ENCODE data around the gene MELTF.

Gene MELTF

DNA sequence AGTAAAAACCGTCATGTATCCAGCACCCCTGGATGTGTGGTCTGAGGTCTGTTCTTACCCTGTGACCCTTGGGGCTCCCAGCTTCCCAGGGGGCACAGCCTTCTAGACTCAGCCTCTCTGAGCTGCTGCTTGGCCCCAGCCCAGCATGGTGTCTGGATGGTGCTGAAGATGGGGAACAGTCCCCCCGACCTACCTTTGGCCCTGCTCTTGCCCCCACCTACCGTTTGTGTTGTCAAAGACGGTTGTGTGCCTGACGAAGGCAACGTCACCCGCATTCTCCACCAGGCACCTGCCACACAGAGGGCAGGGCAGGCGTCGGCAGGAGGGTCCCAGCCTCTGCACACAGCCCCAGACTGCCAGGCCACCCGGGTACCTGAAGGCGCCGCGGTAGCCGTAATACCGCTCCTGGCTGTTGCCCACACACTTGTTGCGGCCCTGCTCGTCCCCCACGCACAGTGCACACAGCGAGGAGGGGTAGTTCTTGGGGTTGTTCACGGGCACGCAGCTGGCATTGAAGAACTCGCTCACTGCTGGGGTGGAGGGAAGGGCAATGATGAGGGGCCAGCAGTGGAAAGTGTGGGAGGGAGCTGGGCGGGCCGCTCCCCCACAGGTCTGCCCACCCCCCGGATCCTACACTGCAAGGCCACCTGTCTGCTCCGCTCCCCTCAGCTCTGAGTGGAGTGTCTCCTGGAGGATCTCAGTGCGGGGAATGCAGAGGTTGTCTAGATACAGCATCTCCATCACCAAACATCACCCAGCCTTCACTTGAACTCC lies 21.0 kb downstream of the MELTF start:
- DNase-seq = no peak

DNA sequence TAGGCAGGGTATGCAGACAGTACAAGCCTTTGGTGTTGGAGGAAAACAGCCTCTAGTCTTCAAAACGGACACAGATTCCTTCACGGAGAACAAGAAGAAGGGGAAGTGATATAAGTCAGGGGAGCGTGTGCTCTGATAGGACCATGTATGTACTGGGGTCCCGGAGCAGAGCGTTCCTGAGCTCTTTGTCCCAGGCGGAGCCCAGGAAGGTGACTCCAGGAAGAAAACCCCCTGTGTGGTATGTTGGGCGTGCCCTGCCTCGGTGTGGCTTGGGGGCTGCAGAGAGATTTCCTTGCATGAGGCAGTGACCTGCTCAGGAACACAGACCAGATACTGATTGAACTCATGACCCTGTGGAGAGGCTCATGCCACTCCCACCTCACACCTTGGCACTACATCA lies 21.7 kb downstream of the MELTF start:
- no peak for DNase-seq

DNA sequence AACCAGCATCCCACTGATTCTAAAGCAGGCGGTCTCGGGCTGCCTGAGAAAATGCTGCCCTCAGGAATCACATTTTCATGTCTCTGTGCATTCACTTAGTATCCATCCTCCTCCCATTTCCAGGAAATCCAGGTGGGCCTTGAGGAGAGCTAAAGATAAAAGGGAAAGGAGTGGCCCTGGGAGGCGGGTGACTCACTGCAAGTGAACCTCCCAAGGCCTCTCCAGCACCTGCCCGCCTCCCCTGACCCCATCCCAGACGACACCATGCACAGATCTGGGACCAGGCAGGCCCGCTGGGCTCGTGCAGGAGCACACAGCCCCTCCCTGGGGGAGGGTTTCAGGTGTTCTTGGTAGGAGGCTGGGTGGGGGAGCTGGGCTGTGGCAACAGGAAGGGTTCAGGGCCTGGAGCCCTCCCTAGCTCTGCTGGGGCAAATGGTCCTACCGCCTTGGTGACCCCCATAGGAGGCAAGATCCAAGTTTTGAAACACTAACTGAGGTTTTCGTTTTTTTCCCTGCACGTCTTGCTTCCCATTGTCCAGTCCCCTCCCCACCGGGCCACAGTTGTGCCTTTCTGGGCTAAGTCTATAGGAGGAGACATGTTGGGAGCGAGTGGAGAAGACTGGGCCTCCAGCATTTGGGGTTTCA lies 22.2 kb downstream of the MELTF start:
- no peak for DNase-seq

- DNase-seq = no peak
These were observed 22.8 kb downstream of the MELTF start for GRCh38 chr3:197006860-197007259.

GRCh38 chr3:197006446-197006845 lies 23.2 kb downstream of the MELTF start:
- DNase-seq = no peak

GRCh38 chr3:197003461-197004385 lies 25.9 kb downstream of the MELTF start:
- DNase-seq = peak; percentile 35

GRCh38 chr3:197002701-197003454 lies 26.7 kb downstream of the MELTF start:
- DNase-seq = peak; percentile 87

GRCh38 chr3:197001972-197002700 lies 27.5 kb downstream of the MELTF start:
- no peak for DNase-seq

DNA sequence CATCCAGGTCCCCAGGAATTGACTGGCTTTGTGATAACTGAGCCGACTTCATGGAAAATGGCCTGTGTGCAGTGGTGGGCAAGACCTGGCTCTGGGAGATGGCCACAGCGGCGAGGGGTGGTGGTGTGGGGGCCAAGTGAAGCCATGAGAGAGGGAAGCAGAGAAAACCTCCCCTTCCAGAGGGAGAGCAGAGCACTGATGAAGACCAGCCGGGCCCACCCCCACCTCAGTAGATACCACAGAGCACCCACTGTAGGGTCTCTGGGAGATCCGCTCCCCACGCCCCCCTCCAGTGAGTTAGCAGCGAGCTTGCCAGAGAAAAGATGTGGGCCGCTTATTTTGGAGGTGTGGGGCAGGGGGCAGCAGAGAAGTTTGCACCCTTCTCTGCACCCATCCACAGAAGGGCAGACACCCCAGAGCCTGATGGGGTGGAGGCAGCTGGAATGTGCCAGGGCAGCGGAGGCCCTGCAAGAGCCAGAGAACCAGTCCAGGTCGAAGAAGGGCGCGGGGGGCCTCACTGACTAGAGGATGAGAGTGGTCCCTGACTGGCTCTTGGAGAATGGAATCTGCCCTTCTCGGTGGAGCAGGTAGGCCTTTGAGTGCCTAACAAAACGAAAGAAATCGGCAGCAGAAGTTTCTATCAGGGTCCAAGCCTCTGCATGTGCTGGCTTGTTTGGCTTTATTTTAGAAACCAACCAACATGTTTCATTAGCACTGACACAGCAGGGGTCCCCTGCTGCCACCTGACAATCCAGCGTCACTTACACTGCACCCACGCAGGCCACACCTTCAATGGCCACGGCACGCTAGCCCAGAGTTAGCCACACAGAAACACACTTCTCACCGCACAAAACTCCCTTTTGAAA lies 28.3 kb downstream of the MELTF start:
- DNase-seq = no peak

DNA sequence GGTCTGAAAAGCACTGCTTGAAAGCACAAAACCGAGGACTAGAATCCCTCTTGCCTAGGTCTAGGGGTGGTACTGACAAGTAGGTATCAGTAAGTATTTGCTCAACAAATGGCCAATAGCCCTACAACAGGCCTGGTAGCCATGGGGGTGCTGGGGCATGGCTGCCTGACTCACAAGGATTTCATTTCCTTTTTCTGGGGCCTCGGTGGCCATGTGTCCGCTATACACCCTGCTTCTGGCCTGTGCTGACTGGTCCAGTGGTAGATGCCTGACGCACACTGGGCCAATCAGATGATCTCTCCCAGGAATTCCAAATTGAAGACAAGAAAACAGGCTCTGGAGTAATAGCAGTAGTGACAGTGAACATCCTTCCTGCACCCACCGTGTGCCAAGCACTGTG lies 29.4 kb downstream of the MELTF start:
- no peak for DNase-seq

DNA sequence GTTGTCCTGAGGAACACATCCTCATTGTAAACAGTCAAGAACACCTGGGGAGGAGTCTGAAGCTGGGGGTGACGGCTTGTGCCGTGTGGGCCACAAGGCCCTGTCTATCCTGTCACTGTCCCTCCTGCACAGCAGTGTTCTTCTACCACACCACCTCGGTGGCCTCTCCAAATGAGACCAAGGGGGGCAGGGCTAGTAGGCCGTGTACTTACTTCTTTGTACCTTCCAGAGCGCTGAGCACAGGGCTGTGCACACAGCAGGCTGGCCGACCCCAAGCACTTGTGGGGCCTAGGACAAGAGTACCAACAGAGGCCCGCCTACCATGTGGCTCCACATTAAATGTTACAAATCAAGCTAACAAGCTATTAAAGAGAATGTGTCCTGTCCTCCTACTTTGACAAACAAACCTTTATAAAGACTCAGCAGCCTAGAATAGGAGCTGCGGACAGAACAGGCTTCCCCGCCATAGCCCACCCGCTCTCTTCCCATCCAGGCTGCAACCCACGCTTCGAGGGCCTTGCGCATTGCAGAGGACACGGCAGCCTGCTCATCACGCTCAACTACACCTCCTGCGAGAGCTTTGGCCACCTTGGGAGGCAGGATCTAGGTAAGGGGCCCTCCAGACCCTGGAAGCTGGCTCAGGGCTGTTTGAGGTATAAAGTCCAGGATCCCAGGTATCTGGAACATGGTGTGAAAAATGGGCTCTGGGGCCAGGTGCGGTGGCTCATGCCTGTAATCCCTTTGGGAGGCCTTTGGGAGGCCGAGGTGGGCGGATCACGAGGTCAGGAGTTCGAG lies 30.5 kb downstream of the MELTF start:
- no peak for DNase-seq

DNA sequence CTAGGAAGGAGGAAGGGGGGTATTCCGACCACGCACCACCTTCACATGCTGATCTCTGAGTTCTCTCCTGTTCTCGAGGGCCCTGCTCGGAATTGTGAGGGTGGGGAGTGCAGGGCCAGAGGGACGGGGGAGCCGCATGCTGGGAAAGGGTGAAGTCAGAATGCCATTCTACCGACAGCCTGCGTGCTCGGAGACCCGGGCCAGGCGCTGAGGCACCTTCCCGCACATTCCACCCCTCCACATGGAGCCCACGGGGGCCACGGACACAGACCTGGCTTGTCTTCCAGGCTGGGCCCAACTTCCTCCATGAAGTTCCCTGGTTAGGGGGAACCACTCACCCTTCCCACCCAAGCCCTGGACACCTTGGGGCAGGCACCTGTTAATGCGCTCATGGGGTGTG lies 32.3 kb downstream of the MELTF start:
- no peak for DNase-seq

DNA sequence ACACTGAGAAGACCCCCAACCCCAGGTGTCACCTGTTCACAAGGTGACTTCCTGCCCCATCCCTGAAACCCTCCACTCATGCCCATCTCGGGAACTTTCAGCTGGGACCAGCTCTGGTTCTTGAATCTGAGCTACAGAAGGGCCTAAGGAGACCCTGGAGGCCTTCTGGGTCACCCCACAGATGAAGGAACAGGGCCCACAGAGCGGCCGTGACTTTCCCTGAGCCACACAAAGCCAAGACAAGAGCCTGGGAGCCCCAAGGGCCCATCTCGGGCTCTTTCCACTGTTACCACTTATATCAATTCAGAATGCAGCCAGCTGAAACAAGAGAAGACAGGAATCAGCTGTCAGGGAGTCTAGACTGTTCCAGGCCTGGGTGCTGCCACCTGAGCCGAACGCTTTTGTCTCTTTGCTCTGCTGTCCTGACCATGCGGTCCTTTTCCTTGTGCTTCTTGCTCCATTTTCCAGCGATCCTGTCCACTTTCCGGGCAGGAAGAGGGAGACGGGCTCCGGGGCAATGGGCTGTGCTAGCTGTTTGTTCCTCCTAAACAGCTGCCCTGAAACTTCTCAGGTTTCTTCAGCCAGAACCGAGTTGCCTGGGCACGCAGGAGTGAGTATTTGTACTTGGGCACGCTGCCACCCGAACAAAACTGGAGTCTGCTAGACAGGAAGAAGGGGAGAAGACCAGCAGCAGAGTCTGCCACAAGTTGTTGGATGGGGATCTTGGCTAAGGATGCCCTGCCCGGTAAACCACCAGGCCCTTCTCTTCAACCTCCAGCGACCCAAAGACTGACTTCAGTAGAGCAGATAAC lies 33.0 kb downstream of the MELTF start:
- DNase-seq = no peak

GRCh38 chr3:196995646-196996355 lies 33.8 kb downstream of the MELTF start:
- no peak for DNase-seq

- DNase-seq = no peak
These were observed 34.6 kb downstream of the MELTF start for GRCh38 chr3:196995027-196995426.

GRCh38 chr3:196994056-196994455 lies 35.6 kb downstream of the MELTF start:
- DNase-seq = no peak

GRCh38 chr3:196992461-196993065 lies 37.1 kb downstream of the MELTF start:
- DNase-seq = no peak
